Measurements from ENCODE around the gene PRKCG. TPM values are rescaled to one million over a fixed set of nuclear protein-coding genes. Genes with fewer than 3 reads are reported as not detected.

Gene PRKCG
- total and polyA plus RNA-seq, 2 of the 8 experiments (the other 6 are each of a cell fraction or from before 2014, with no cell fraction given), result 6.1 to 10.6 TPM

- TF ChIP-seq CBX5 (IDR thresholded peaks at IDR 0.05; ENCODE audit: low read depth, low read length), result no peak
- peak; percentile 31 for TF ChIP-seq SAP30 (IDR thresholded peaks at IDR 0.05; ENCODE audit: insufficient read depth, insufficient replicate concordance, low read length)
- TF ChIP-seq BRCA1 (IDR thresholded peaks at IDR 0.05; ENCODE audit: low read depth, low read length), result no peak
- TF ChIP-seq CBX8 (IDR thresholded peaks at IDR 0.05; ENCODE audit: borderline replicate concordance, low read depth, low read length), result no peak
- TF ChIP-seq KDM1A (IDR thresholded peaks at IDR 0.05; ENCODE audit: borderline replicate concordance, low read length), result no peak
- no peak for TF ChIP-seq MAFK (IDR thresholded peaks at IDR 0.05; ENCODE audit: low read depth, low read length)
- no peak for TF ChIP-seq EP300 (IDR thresholded peaks at IDR 0.05; ENCODE audit: borderline replicate concordance in 1 of 2, low read depth in 2 of 2, low read length in 2 of 2)
- TF ChIP-seq USF2 (IDR thresholded peaks at IDR 0.05; ENCODE audit: low read length), result no peak
- TF ChIP-seq NRF1 (IDR thresholded peaks at IDR 0.05; ENCODE audit: low read depth, low read length), result no peak
- TF ChIP-seq ATF2 (IDR thresholded peaks at IDR 0.05; ENCODE audit: low read length), result no peak
- no peak for TF ChIP-seq MAX (IDR thresholded peaks at IDR 0.05)
Observed at GRCh38 chr19:53882391-53883050, 524 bp downstream of the PRKCG start (continued).
